ENCODE data around the gene LRP1B. TPM values are rescaled to one million over a fixed set of nuclear protein-coding genes. Genes with fewer than 3 reads are reported as not detected.

LRP1B gene
- total RNA-seq, 2 donors from 2014 or later, result 0.52 to 3.0 TPM

- intact Hi-C loops (cut with DNase I), result no loop called here
- H3K27ac ChIP-seq, result no peak overlapping the region
- ATAC-seq (no peak), DNase-seq (no peak)
- H3K27me3 ChIP-seq, result no peaks in the 10 kb centered on the region
- H3K4me1 ChIP-seq, result no peaks in the 10 kb centered on the region
- 7 to 13% methylated on average over 1 of the region's 1 CpG for WGBS, 2 donors
- H3K4me3 ChIP-seq, result no peak overlapping the region
- TF ChIP-seq POLR2A (IDR thresholded peaks at IDR 0.05) (no peak), CTCF (IDR thresholded peaks at IDR 0.05) (no peak)
- H3K36me3 ChIP-seq (replicated peaks in 1 of 2; ENCODE audit: insufficient read depth in 1 of 2, low read depth in 2 of 2), result no peaks in the 10 kb centered on the region
- no peaks in the 10 kb centered on the region for H3K9me3 ChIP-seq
These were observed 110.4 kb downstream of the LRP1B start for GRCh38 chr2:142020368-142020767.

DNA sequence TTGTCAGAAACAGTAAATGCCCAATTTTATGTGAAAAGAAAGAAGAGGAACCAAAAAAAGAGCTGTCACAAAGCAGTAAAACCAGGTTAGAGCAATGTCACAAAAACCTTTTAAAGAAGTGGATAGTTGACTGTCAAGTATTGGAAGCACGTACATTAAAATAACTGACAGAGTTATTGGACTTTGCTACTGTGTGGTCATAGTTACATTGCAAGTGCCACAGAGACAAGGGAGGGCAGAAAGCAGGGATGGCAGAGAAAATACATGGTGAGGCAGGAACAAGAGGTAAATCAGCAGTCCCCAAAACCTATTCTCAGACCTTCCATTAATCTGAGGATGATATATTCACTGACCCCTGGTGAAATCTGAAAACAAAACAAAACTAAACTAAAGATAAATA, 116.3 kb downstream of the LRP1B start:
- no peak for DNase-seq
- no peaks in the 10 kb centered on the region for H3K36me3 ChIP-seq (replicated peaks in 1 of 2; ENCODE audit: insufficient read depth in 1 of 2, low read depth in 2 of 2)
- intact Hi-C loops (cut with DNase I), result no loop called here
- H3K9me3 ChIP-seq, result no peaks in the 10 kb centered on the region
- H3K27me3 ChIP-seq, result no peaks in the 10 kb centered on the region
- no peaks in the 10 kb centered on the region for H3K4me1 ChIP-seq
- no peak for ATAC-seq
- TF ChIP-seq CTCF (IDR thresholded peaks at IDR 0.05) (no peak), POLR2A (IDR thresholded peaks at IDR 0.05) (no peak)
- H3K4me3 ChIP-seq, result no peak overlapping the region
- no peak overlapping the region for H3K27ac ChIP-seq
- 55 to 69% methylated on average over 1 of the region's 1 CpG for WGBS, 2 donors

GRCh38 chr2:142012797-142013196, 118.0 kb downstream of the LRP1B start:
- WGBS, 2 donors, result 68 to 82% methylated on average over 2 of the region's 2 CpGs
- DNase-seq, result no peak

DNA sequence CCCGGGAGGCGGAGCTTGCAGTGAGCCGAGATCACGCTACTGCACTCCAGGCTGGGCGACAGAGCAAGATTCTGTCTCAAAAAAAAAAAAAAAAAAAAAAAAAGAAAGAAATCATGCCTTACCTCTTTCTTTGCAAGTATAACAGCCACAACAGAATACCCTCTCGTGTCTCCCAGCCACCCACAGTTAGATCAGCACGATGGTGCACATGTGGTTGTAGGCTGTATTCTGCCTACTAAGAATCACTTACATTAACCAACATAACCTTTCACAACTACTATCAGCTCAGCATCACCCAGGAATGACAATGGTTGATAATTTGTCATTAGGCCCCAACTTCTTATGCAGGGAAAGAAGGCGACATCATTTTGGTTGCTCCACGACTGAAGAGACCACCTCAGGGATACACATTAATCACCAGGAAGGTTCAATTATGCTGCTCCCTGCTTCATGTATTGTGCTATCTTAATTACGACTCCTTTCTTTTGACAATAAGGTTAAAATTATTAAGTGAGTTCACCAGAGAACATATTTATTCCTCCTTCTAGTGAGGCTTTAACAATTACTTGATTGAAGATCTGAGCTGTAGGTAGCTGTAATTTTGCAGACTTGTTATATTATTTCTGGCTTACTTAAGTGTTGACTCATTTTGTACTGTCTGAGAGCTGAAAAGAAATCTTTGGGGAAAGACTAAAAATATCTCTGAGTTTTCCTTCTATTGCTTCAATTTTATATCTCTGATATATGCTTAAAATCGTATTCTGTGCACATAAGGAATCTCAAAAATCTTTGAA, 120.1 kb downstream of the LRP1B start:
- ATAC-seq, result no peak

More at GRCh38 chr2:142012797-142013196, 118.0 kb downstream of the LRP1B start:
- Histone ChIP-seq H3K4me3 (no peak overlapping the region), H3K27me3 (no peaks in the 10 kb centered on the region), H3K9me3 (no peaks in the 10 kb centered on the region), H3K4me1 (no peaks in the 10 kb centered on the region), H3K36me3 (replicated peaks in 1 of 2; ENCODE audit: insufficient read depth in 1 of 2, low read depth in 2 of 2) (no peaks in the 10 kb centered on the region), H3K27ac (no peak overlapping the region)
- no peak for ATAC-seq
- no peak for TF ChIP-seq CTCF (IDR thresholded peaks at IDR 0.05)
- TF ChIP-seq POLR2A (IDR thresholded peaks at IDR 0.05), result no peak
- intact Hi-C loops (cut with DNase I), result no loop called here

More for the DNA sequence above, 120.1 kb downstream of the LRP1B start:
- Histone ChIP-seq H3K4me3 (no peak overlapping the region), H3K9me3 (no peaks in the 10 kb centered on the region), H3K4me1 (no peaks in the 10 kb centered on the region), H3K27ac (no peak overlapping the region), H3K27me3 (no peaks in the 10 kb centered on the region), H3K36me3 (replicated peaks in 1 of 2; ENCODE audit: insufficient read depth in 1 of 2, low read depth in 2 of 2) (no peaks in the 10 kb centered on the region)
- WGBS, 2 donors, result 74% methylated on average over 10 to 11 of the region's 11 CpGs
- intact Hi-C loops (cut with DNase I), result no loop called here
- no peak for DNase-seq
- no peak for TF ChIP-seq POLR2A (IDR thresholded peaks at IDR 0.05)
- TF ChIP-seq CTCF (IDR thresholded peaks at IDR 0.05), result no peak
